Neural progenitor cell (in vitro differentiated cells): ENCODE data around the gene CCS.

ENCODE experiments used
- EZH2phosphoT487 ChIP-seq: fragments of 200-600 bp; sonication (generic); IDR thresholded peaks from 2 replicates; pipeline ENCODE4 v1.6.1; 2017; ENCODE audit warnings: antibody characterized with exemption
- TF ChIP-seq, protein P1 (sequence below): fragments of 200-600 bp; sonication (generic); IDR thresholded peaks from 2 replicates; pipeline ENCODE4 v1.5.1; 2017; ENCODE audit warnings: antibody characterized with exemption, mild to moderate bottlenecking

DNA sequence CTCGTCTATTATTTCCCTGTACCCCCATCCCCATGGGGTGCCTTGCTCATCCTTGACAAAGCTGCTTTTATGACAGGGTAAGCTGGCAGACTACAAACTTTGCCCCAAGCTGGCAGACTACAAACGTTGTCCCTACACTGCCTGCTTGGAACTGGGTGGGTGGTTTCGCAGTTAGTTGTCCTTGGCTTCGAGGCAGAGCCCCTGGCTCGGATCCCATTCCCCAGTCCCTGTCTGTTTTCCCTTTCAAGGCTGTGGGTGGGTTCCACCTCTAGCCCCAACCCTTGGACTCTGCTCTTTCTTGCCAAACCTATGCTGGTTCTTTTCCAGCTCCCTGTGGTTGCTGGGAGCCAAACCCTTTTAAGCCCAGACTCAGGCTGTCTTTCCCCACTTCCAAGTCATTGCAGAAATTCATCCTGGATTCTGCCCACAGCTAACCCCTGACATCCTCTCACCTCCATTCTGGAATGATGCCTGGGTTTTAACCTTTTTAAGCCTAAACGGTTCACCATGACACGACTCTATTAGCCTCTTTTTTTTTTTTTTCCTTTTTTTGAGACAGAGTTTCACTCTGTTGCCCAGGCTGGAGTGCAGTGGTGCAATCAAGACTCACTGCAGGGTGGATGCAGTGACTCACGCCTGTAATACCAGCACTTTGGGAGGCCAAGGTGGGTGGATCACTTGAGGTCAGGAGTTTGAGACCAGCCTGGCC is 14.3 kb downstream of the CCS start:
- TF ChIP-seq, protein P1, sequence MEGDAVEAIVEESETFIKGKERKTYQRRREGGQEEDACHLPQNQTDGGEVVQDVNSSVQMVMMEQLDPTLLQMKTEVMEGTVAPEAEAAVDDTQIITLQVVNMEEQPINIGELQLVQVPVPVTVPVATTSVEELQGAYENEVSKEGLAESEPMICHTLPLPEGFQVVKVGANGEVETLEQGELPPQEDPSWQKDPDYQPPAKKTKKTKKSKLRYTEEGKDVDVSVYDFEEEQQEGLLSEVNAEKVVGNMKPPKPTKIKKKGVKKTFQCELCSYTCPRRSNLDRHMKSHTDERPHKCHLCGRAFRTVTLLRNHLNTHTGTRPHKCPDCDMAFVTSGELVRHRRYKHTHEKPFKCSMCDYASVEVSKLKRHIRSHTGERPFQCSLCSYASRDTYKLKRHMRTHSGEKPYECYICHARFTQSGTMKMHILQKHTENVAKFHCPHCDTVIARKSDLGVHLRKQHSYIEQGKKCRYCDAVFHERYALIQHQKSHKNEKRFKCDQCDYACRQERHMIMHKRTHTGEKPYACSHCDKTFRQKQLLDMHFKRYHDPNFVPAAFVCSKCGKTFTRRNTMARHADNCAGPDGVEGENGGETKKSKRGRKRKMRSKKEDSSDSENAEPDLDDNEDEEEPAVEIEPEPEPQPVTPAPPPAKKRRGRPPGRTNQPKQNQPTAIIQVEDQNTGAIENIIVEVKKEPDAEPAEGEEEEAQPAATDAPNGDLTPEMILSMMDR: no peak
- TF ChIP-seq EZH2phosphoT487: no peak
